EL (cell line): ENCODE measurements around the gene ELANE.

ENCODE experiments used
- DNase-seq: peaks from one replicate; pipeline ENCODE4 v3.0.0-alpha.2; 2016

ELANE gene

DNA sequence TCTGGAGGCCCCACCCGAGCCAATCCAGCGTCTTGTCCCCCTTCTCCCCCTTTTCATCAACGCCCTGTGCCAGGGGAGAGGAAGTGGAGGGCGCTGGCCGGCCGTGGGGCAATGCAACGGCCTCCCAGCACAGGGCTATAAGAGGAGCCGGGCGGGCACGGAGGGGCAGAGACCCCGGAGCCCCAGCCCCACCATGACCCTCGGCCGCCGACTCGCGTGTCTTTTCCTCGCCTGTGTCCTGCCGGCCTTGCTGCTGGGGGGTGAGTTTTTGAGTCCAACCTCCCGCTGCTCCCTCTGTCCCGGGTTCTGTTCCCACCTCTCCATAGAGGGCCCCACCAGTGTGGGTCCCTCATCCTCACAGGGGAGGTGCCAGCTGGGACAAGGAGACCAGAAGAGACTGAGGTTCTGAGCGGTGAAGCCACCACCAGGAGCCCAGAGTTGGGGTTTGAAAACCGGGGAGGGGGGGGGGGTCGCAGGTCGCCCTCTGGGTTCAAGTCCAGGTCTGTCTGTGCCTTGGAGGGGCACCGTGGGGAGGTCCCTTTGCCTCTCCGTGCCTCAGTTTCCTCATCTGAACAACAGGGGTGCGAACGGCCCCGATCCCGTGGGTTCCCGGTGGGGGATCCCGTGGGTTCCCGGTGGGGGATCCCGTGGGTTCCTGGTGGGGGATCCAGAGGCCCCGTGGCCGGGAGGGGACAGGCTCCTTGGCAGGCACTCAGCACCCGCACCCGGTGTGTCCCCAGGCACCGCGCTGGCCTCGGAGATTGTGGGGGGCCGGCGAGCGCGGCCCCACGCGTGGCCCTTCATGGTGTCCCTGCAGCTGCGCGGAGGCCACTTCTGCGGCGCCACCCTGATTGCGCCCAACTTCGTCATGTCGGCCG lies at the start of gene ELANE:
Gene ELANE, plus strand, starts transcription at position 168 of the 878 bp plus-strand sequence. Its CDS starts 26 bp downstream, at position 194.
- DNase-seq: no peak

DNA sequence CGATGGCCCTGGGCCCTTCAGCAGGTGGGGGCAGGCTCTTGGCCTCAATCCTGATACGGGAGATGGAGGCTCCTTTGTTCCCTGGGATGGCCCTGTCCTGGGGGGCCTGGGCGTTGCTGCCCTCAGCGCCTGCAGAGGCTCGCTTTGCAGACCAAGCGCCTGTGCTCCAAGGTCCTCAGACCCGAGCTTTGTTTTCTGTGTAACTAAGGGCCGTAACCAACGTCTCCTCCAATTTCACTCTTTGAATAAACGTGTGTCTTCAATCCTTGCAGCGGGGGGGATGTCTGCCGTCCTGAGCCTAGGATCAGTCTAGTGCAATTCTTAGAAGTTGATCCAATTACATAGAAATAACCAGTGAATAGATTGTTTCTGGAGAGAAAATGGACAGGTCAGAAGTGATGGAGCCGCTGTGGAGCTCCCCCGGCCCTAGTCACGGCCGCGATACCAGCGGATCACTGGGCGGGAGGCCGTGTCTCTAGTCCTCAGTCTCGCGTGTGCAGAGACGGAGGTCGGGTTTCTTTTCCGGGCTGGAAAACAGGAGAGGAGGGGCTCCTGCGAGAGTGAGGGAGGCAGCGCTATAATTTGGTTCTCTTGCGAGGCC lies 49.5 kb upstream of the ELANE start:
- no peak for DNase-seq

DNA sequence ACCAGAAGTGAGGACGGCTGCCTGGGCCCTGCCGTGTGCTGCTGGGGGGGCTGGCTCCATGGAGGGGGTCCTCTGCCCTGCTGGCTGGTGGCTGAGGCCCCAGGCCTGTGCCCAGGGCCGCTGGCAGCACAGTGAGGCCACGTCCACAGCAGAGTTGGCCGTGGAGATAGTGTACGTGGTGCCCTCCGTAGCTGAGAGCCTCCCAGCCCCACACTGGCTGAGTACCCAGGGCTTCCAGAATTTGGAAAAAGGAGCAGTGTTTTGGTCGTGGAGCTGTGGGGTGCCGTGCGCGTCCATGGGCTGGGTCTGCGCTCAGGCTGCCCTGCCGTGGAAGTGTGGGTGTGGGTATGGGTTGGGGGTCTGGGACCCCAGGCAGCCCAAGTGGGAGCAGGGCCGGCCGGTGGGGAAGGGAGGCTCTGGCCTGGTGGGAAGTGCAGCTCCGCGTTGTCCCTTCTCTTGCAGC lies 49.0 kb upstream of the ELANE start:
- no peak for DNase-seq

DNA sequence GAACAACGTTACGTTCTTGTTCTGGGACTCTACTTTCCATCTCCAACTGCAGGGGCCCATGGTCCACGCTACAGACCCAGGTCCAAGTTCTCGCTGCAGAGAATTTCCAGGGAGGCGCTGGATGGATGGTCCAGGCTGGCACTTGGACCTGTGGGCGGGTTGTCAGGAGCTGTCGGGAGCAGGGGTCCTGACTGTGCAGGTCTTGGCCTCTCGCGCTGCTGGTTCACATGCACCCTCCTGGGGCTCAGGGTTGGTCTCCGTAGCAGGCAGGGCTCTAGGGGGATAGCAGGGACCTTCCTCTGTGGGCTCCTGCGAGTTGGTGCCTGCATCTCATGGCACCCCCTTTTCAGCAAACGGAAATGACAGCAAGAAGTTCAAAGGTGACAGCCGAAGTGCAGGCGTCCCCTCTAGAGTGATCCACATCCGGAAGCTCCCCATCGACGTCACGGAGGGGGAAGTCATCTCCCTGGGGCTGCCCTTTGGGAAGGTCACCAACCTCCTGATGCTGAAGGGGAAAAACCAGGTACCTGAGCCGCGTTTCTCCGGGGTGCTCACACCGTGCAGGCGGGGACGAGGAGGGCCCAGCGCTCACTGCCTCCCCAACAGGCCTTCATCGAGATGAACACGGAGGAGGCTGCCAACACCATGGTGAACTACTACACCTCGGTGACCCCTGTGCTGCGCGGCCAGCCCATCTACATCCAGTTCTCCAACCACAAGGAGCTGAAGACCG lies 48.3 kb upstream of the ELANE start:
- no peak for DNase-seq

DNA sequence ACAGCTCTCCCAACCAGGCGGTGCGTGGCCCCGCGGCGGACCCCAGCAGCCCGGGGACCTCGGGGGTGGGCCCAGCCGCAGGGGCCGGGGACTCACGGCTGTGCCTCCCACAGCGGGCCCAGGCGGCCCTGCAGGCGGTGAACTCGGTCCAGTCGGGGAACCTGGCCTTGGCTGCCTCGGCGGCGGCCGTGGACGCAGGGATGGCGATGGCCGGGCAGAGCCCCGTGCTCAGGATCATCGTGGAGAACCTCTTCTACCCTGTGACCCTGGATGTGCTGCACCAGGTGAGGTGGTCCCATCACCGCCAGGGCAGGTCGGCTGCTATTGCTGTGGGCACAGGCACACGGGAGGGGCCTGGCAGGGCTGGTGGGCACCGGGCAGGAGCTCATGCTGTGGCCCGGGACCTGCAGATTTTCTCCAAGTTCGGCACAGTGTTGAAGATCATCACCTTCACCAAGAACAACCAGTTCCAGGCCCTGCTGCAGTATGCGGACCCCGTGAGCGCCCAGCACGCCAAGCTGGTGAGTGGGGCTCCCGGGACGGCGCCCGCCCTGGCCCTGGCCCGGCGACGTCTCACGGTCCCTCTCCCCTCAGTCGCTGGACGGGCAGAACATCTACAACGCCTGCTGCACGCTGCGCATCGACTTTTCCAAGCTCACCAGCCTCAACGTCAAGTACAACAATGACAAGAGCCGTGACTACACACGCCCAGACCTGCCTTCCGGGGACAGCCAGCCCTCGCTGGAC lies 47.5 kb upstream of the ELANE start:
- DNase-seq: no peak

DNA sequence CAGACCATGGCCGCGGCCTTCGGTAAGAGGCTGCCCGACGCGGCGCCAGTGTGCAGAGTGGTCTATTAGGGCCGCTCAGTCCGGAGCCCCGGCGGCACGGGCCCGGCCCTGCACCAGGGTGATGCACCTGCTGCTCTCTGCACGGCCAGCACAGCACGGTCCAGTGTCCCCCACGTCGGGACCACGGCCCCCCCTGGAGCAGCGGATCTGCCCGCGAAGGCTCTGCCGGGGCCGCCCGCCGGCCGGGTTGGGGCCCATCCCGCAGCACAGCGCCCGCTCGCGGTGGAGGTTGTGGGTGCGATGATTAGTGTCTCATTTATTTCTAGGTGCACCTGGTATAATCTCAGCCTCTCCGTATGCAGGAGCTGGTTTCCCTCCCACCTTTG lies 46.9 kb upstream of the ELANE start:
- DNase-seq: no peak

DNA sequence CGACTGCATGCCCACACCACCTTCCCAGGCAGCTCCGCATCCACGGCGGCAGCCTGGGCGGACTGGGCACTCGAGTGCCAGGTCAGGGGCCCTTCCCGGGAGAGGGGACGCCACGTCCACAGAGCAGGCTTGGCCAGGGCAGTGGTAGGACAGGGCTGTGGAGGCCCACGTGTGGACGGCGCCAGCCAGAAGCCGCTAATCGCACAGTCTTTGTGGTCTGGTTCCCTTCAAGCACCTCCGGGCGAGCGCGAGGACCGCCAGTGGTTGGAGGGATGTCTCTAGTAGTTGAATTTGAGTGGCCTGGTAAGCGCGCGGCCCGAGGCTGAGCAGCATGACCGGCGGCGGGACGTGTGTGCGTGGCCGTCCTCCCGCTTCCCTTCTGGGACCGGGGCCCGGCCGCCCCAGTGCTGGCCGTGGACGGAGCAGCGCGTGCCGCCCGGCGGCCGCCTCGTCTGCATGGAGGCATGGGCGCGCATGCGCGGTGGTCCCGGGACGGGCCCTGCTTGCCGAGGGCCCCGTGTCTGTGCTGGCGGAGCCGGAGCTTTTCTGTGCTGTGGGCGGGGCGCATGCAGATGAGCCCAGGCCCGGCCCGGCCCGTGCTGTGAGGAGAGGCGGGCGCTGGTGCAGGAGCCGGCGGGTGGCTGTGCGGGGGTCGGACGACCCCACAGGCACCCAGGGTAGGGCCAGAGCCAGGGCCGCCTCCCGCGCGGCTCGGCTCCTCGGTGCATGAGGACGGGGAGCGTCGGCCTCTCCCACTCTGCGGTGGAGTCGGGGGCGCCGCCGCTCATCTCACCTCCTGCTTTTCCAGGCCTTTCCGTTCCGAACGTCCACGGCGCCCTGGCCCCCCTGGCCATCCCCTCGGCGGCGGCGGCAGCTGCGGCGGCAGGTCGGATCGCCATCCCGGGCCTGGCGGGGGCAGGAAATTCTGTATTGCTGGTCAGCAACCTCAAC lies 46.2 kb upstream of the ELANE start:
- DNase-seq: no peak

DNA sequence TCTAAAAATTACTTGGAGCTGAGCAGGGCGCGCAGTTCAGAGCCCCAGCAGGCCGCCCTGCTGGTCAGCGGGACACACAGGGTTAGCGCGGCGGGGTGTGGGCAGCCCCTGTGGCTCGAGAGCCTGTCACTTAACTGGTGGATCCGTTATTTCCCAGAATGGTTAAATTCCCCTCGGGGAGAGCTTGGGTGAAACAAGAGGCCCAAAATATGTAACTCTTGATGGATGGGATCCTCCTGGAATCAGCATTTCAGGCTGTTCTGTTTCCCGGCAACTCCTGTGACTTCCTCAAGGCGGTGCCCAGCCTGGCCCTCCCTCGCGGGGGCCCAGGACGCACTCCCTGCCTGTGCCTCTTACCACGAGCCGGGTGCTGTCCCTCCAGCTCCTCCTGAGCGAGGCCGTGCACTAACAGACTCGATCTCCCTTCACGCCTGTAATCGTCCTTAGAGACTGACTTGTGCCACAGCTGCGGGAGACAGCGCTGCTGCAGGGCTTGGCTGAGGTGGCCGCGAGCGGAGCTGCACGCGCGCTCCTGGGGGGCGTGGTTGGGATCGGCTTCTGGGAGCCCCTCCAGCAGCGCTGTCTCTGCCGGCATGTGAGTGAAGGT lies 45.2 kb upstream of the ELANE start:
- no peak for DNase-seq

DNA sequence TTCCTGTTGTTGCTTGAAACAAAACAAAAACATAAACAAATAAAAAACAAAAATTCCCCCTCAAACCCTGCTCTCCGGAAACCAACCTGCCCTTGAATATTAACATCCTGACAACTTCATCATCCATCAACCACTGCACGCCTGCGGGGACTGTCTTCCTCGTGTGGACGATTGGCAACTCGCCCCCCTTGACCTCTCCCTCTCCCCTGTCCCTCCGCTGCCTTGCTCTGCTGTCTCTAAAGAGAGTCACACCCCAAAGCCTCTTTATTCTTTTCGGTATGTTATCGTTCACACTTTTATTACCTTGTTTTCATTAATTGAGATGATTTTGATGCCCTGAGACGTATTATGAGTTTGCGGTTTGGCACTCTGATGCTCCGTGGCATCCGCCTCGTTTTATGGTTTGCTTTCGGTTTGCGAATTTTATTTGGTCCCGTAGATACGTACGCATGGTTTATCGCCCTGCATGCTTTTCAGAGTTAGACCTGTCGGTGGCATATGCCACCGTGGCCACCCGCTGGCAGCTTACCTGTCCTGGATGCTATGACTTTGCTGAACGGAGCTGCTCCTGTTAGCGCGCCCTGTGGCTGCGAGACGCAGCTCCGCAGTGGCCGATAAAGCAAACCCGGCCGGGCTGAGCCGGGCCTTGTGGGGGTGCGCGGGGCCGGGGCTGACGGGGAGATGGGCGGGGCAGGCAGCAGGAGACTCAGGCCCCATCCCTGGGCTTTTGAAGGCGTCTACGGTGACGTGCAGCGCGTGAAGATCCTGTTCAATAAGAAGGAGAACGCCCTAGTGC lies 44.3 kb upstream of the ELANE start:
- DNase-seq: no peak

DNA sequence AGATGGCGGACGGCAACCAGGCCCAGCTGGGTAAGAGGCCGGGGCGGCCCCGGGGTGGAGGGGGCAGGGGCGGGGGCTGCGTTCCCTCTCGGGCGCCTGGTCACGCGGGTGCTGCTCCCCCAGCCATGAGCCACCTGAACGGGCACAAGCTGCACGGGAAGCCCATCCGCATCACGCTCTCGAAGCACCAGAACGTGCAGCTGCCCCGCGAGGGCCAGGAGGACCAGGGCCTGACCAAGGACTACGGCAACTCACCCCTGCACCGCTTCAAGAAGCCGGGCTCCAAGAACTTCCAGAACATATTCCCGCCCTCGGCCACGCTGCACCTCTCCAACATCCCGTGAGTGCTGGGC lies 43.7 kb upstream of the ELANE start:
- no peak for DNase-seq

DNA sequence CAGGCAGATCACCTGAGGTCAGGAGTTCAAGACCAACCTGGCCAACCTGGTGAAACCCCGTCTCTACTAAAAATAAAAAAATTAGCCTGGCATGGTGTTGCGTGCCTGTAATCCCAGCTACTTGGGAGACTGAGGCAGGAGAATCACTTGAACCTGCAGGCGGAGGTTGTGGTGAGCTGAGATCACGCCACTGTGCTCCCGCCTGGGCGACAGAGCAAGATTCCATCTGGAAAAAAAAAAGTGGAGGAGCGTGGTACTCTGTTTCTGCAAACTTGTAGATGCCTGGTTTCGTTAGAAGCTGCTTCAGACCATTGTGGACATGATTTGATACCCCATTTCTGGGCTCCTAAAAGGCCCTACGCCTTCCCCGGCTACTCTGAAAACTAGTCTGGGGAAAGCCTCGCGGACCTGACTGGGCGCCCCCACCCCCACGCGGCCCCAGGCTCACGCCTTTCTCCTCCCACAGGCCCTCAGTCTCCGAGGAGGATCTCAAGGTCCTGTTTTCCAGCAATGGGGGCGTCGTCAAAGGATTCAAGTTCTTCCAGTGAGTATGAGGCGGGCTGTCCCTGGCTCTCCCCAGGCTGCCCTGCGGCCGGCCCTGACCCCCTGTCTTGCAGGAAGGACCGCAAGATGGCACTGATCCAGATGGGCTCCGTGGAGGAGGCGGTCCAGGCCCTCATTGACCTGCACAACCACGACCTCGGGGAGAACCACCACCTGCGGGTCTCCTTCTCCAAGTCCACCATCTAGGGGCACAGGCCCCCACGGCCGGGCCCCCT lies 41.8 kb upstream of the ELANE start:
- DNase-seq: no peak

DNA sequence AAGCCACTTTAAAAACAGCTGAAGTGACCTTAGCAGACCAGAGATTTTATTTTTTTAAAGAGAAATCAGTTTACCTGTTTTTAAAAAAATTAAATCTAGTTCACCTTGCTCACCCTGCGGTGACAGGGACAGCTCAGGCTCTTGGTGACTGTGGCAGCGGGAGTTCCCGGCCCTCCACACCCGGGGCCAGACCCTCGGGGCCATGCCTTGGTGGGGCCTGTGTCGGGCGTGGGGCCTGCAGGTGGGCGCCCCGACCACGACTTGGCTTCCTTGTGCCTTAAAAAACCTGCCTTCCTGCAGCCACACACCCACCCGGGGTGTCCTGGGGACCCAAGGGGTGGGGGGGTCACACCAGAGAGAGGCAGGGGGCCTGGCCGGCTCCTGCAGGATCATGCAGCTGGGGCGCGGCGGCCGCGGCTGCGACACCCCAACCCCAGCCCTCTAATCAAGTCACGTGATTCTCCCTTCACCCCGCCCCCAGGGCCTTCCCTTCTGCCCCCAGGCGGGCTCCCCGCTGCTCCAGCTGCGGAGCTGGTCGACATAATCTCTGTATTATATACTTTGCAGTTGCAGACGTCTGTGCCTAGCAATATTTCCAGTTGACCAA lies 41.1 kb upstream of the ELANE start:
- DNase-seq: no peak

DNA sequence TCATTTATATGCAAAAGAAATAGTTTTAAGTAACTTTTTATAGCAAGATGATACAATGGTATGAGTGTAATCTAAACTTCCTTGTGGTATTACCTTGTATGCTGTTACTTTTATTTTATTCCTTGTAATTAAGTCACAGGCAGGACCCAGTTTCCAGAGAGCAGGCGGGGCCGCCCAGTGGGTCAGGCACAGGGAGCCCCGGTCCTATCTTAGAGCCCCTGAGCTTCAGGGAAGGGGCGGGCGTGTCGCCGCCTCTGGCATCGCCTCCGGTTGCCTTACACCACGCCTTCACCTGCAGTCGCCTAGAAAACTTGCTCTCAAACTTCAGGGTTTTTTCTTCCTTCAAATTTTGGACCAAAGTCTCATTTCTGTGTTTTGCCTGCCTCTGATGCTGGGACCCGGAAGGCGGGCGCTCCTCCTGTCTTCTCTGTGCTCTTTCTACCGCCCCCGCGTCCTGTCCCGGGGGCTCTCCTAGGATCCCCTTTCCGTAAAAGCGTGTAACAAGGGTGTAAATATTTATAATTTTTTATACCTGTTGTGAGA lies 40.5 kb upstream of the ELANE start:
- DNase-seq: no peak

DNA sequence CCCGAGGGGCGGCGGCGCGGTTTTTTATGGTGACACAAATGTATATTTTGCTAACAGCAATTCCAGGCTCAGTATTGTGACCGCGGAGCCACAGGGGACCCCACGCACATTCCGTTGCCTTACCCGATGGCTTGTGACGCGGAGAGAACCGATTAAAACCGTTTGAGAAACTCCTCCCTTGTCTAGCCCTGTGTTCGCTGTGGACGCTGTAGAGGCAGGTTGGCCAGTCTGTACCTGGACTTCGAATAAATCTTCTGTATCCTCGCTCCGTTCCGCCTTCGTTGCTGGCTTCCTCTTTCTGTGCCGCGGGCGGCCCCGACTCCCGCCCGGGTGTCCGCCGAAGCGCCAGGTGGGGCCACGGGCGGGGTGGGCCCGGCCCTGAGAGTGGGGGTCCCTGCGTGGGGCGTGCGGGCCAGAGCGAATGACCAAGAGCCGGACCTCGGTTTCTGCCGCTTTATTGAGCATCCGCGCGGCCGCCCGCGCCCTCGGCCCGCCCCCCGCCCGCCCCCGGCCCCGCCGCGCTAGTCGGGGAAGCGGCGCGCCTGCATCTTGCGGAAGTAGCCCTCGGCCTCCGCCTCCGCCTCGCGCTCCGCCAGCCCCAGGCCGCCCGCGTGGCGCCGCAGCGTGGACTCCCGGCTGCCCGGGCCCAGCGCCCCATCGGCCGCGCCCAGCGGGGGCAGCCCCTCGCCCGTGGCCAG lies 39.9 kb upstream of the ELANE start:
- DNase-seq: no peak

DNA sequence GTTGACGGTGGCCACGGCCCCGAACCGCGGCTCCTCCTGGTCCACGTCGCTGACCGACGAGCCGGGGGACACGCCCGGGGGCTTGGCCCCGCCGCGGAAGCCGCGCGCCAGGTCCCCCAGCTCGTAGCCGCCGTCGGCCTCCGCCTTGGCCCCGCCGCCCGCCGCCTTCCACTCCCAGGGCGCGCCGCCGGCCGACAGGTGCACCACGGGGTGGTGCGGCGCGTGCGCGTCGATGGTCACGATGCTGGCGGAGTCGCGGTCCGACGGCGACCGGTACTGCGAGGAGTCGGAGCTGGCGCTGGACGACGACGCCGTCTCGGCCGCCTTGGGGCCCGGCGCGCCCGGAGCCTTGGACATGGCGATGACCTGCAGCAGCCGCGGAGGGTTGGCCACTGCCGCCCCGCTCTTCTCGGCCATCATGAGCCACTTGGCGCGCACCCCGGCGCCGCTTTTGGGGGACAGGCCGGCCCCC lies 39.3 kb upstream of the ELANE start:
- no peak for DNase-seq

DNA sequence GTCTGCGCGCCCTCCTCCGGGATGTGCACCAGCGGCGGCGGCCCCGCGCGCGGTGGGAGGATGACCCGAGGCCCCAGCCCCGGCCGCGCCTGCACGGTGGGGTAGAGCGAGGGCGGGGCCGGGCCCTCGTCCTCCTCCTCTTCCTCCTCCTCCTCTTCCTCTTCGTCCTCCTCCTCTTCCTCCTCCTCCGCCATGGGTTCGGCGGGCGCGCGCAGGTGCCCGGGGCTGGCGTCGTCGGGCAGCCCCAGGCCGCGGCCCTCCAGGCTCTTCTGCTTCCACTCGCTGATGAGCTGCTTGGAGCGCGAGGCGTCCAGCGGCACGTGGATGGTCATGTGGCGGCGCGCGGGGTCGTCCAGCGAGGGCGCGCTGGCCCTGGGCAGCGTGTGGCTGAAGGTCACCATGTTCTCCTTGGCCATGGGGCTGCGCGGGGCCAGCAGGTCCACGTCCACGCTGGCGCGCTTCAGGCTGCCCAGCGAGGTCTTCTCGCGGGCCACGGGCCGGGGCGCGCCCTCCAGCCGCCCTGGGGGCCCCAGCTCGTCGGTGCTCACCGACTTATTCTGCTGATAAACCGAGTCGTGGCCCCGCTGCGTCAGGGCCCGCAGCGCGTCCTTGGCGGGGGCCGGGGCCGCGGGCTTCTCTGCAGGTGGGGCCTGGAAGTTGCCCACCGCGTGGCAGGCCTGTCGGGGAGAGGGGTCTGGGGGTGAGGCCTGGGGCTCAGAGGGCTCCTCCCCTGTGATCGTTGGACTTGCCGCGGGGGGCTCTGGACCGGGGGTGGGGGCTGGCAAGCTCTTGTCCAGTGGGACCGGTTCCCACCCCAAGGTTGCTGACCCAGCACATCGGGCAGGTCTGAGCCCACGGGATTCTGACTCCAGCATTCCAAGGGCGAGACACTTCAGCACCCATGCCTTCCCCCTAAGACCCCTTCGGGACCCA lies 38.6 kb upstream of the ELANE start:
- DNase-seq: no peak
